GM12873 (cell line): ENCODE measurements around the gene NCAM1.

Experiments
- TF ChIP-seq, protein P1 (sequence below): IDR thresholded peaks from 2 replicates; pipeline ENCODE4 v1.5.1; 2012; ENCODE audit warnings: low read depth, mild to moderate bottlenecking, moderate library complexity, low read length, control low read depth; ENCODE audit not compliant: insufficient read depth; ENCODE audit errors: missing control alignments

NCAM1 gene

DNA sequence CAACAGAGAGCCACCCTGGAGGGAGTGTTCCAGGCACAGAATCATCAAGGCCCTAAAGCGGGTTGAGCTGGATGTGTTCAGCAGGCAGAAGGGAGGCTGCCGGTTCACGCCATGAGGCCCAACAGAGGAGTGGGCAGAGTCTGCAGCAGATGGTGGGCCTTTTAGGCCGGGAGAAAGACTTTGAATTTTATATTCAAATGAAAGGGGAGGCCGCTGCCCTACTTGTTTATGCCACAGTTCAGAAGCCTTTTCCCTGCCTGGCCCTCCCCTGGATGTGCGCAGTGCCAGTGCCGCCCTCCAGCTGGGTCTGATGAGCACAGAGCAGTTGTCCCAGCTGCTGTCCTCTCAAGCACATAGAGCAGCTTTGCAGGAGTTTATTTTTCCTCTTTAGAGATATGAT, 306.3 kb downstream of the NCAM1 start:
- TF ChIP-seq, protein P1, sequence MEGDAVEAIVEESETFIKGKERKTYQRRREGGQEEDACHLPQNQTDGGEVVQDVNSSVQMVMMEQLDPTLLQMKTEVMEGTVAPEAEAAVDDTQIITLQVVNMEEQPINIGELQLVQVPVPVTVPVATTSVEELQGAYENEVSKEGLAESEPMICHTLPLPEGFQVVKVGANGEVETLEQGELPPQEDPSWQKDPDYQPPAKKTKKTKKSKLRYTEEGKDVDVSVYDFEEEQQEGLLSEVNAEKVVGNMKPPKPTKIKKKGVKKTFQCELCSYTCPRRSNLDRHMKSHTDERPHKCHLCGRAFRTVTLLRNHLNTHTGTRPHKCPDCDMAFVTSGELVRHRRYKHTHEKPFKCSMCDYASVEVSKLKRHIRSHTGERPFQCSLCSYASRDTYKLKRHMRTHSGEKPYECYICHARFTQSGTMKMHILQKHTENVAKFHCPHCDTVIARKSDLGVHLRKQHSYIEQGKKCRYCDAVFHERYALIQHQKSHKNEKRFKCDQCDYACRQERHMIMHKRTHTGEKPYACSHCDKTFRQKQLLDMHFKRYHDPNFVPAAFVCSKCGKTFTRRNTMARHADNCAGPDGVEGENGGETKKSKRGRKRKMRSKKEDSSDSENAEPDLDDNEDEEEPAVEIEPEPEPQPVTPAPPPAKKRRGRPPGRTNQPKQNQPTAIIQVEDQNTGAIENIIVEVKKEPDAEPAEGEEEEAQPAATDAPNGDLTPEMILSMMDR = no peak

DNA sequence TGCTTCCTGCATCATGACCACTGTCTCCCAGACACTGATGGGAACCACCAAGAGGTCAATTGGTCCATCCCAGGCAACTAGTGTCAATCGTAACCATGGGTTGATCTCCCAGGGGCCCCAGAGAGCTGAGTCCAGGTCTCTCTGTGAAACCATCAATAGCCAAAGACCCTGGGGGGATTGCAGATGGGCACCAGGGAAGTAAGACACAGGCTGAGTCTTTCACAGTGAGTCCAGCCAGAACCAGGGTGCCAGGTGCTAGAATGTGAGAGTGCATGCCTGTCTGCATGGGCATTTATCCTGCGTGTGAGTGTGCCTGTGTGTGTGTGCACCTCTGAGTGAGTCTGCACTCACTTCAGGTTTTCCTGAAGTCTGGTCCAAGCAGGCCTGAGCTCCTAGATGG, 307.9 kb downstream of the NCAM1 start:
- TF ChIP-seq, protein P1 = no peak

GRCh38 chr11:113269636-113270035, 308.4 kb downstream of the NCAM1 start:
- TF ChIP-seq, protein P1 = no peak

DNA sequence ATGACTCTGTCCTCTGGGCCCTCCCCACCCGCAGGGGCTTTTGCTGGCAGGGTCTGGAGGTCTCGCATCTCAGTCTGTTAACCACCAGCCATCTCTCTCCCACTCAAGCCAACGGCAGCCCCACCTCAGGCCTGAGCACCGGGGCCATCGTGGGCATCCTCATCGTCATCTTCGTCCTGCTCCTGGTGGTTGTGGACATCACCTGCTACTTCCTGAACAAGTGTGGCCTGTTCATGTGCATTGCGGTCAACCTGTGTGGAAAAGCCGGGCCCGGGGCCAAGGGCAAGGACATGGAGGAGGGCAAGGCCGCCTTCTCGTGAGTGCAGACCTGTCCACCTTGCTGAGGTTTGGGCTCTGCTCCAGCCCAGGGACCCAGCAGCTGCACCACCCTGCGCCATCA, 308.9 kb downstream of the NCAM1 start:
- TF ChIP-seq, protein P1 = no peak

GRCh38 chr11:113271551-113272245, 310.5 kb downstream of the NCAM1 start:
- TF ChIP-seq, protein P1 = no peak

GRCh38 chr11:113272281-113272680, 311.1 kb downstream of the NCAM1 start:
- TF ChIP-seq, protein P1 = no peak

DNA sequence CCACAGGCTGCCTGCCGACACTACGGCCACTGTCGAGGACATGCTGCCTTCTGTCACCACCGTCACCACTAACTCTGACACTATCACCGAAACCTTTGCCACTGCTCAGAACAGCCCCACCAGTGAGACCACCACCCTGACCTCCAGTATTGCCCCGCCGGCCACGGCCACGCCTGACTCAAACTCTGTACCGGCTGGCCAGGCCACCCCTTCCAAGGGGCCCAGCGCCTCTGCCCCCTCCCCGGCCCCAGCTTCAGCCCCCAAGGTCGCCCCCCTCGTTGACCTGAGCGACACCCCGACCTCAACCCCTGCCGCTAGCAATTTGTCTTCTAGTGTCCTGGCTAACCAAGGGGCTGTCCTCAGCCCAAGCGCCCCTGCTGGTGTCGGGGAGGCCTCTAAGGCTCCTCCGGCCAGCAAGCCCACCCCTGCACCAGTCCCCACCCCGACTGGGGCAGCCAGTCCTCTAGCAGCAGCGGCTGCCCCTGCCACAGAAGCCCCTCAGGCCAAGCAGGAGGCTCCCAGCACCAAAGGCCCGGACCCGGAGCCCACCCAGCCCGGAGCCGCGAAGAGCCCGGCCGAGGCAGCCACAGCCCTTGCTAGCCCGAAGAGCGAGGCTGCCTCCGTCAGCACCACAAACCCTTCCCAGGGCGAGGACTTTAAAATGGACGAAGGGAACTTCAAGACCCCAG, 311.9 kb downstream of the NCAM1 start:
- TF ChIP-seq, protein P1 = no peak
